H1 (cell line): Measurements from ENCODE around the gene DENND1A. TPM values are rescaled to one million over a fixed set of nuclear protein-coding genes. Genes with fewer than 3 reads are reported as not detected.

Experiments
- CTCF ChIA-PET: fragments of 300-600 bp; sonication (Branson Sonifier 250); formaldehyde crosslinking; loops from one replicate; lab custom pipeline; 2021; ENCODE audit not compliant: partially characterized antibody; lab: Charles Lee
- POLR2A ChIA-PET: fragments of 300-600 bp; sonication (Branson Sonifier 250); formaldehyde crosslinking; loops from one replicate; lab custom pipeline; 2021; ENCODE audit warnings: inconsistent platforms; ENCODE audit not compliant: partially characterized antibody; lab: Charles Lee
- DNase-seq, 2 experiments: peaks; one replicate each; pipeline versions ENCODE4 v3.0.0 to v3.0.0-alpha.2; 2010 to 2022; ENCODE audit warnings: low spot score in 2 of 2, low read depth in 1 of 2, mixed read lengths in 1 of 2
- FAIRE-seq: peaks from 2 replicates; lab custom pipeline; 2011; peaks lifted over from hg19 to GRCh38; lab: Jason Lieb, UNC
- H2AFZ ChIP-seq: 2 replicates; pipeline ENCODE4 v1.8.1; 2012; ENCODE audit warnings: low read length, inconsistent platforms
- H2AK5ac ChIP-seq: 2 replicates; pipeline ENCODE4 v1.6.1; 2013; ENCODE audit warnings: low read depth, low read length
- H2BK120ac ChIP-seq: replicated peaks from 2 replicates; pipeline ENCODE3; 2013; ENCODE audit warnings: low read depth, low read length, inconsistent platforms
- H2BK12ac ChIP-seq: 2 replicates; pipeline ENCODE4 v1.6.1; 2013; ENCODE audit warnings: low read depth, low read length
- H2BK15ac ChIP-seq: 2 replicates; pipeline ENCODE4 v1.6.1; 2013; ENCODE audit warnings: low read length
- H2BK20ac ChIP-seq: 2 replicates; pipeline ENCODE4 v1.6.1; 2013; ENCODE audit warnings: low read length
- H2BK5ac ChIP-seq: 2 replicates; pipeline ENCODE4 v1.6.1; 2013; ENCODE audit warnings: low read depth, low read length
- H3K14ac ChIP-seq: 2 replicates; pipeline ENCODE4 v1.6.1; 2013; ENCODE audit warnings: inconsistent platforms; ENCODE audit not compliant: insufficient read length
- H3K18ac ChIP-seq: 2 replicates; pipeline ENCODE4 v1.6.1; 2013; ENCODE audit warnings: low read length; ENCODE audit errors: extremely low read depth
- H3K23ac ChIP-seq: 2 replicates; pipeline ENCODE4 v1.6.1; 2013; ENCODE audit warnings: inconsistent platforms; ENCODE audit not compliant: insufficient read length
- H3K23me2 ChIP-seq: 2 replicates; pipeline ENCODE4 v1.6.1; 2013; ENCODE audit warnings: low read depth, low read length
- H3K27ac ChIP-seq: 2 replicates; pipeline ENCODE4 v1.6.1; 2011; ENCODE audit warnings: low read depth, low read length, inconsistent platforms
- H3K27me3 ChIP-seq, 4 experiments: replicated peaks in 1 of 4; 1 replicate in 1 of 4; 2 replicates in 3 of 4; pipeline versions ENCODE4 v1.6.1 to v1.8.1; 2011 to 2013; ENCODE audit warnings: low read length in 3 of 4, mild to moderate bottlenecking in 3 of 4, inconsistent platforms in 2 of 4, mixed read lengths in 2 of 4, moderate library complexity in 1 of 4; ENCODE audit not compliant: control insufficient read depth in 3 of 4, insufficient read depth in 3 of 4; ENCODE audit errors: extremely low read depth in 1 of 4
- H3K36me3 ChIP-seq, 4 experiments: 2 replicates each; pipeline versions ENCODE4 v1.6.1 to v1.8.1; 2011 to 2013; ENCODE audit warnings: mild to moderate bottlenecking in 4 of 4, low read length in 3 of 4, moderate library complexity in 2 of 4, control low read depth in 1 of 4, inconsistent platforms in 1 of 4; ENCODE audit not compliant: insufficient read depth in 4 of 4, control insufficient read depth in 2 of 4
- H3K4ac ChIP-seq: replicated peaks from 2 replicates; pipeline ENCODE3; 2013; ENCODE audit warnings: low read length, low read depth, mixed read lengths, inconsistent platforms; ENCODE audit not compliant: insufficient read length
- H3K4me1 ChIP-seq, 4 experiments: replicated peaks in 1 of 4; 1 replicate in 1 of 4; 2 replicates in 3 of 4; pipeline versions ENCODE4 v1.6.1 to v1.8.1; 2011 to 2013; ENCODE audit warnings: low read length in 3 of 4, inconsistent platforms in 2 of 4, mixed read lengths in 1 of 4; ENCODE audit not compliant: insufficient read depth in 4 of 4, control insufficient read depth in 3 of 4
- H3K4me2 ChIP-seq, 2 experiments: 2 replicates each; pipeline versions ENCODE4 v1.6.1 to v1.8.1; 2011 to 2013; ENCODE audit warnings: low read depth in 2 of 2, low read length in 2 of 2, control low read depth in 1 of 2, inconsistent platforms in 1 of 2, mild to moderate bottlenecking in 1 of 2; ENCODE audit not compliant: insufficient read depth in 1 of 2
- H3K4me3 ChIP-seq, 4 experiments: fragments of 200-600, 300-600 bp in 1 of 4; sonication (generic), shearing (Covaris generic), sonication (Bioruptor Twin) in 1 of 4; 2 replicates each; pipeline versions ENCODE4 v1.5.1 to v1.8.1; 2011 to 2016; ENCODE audit warnings: low read length in 4 of 4, low read depth in 3 of 4, control low read depth in 2 of 4, inconsistent platforms in 2 of 4, mild to moderate bottlenecking in 2 of 4, mixed read lengths in 1 of 4, moderate library complexity in 1 of 4; ENCODE audit not compliant: insufficient read depth in 2 of 4; ENCODE audit errors: extremely low read depth in 1 of 4
- H3K56ac ChIP-seq: replicated peaks from 2 replicates; pipeline ENCODE3; 2013; ENCODE audit warnings: low read depth, mild to moderate bottlenecking, mixed read lengths, low read length, inconsistent platforms; ENCODE audit not compliant: insufficient read length
- H3K79me1 ChIP-seq: 2 replicates; pipeline ENCODE4 v1.6.1; 2013; ENCODE audit warnings: low read depth, low read length, control low read depth
- H3K79me2 ChIP-seq, 2 experiments: 2 replicates each; pipeline versions ENCODE4 v1.6.1 to v1.8.1; 2012 to 2013; ENCODE audit warnings: low read length in 2 of 2, mild to moderate bottlenecking in 2 of 2, inconsistent platforms in 1 of 2; ENCODE audit not compliant: insufficient read depth in 2 of 2, control insufficient read depth in 1 of 2
- H3K9ac ChIP-seq, 4 experiments: replicated peaks in 1 of 4; 1 replicate in 1 of 4; 2 replicates in 3 of 4; pipeline versions ENCODE4 v1.6.1 to v1.8.1; 2011 to 2013; ENCODE audit warnings: low read depth in 3 of 4, low read length in 3 of 4, control low read depth in 2 of 4, mild to moderate bottlenecking in 2 of 4, moderate library complexity in 2 of 4, inconsistent platforms in 1 of 4; ENCODE audit errors: extremely low read depth in 1 of 4
- H3K9me3 ChIP-seq, 2 experiments: 2 replicates each; pipeline versions ENCODE4 v1.6.1 to v1.8.1; 2012 to 2013; ENCODE audit warnings: mild to moderate bottlenecking in 2 of 2, moderate library complexity in 2 of 2, control low read depth in 1 of 2, inconsistent platforms in 1 of 2, low read depth in 1 of 2, low read length in 1 of 2, mixed read lengths in 1 of 2; ENCODE audit not compliant: insufficient read depth in 2 of 2
- H4K20me1 ChIP-seq, 2 experiments: replicated peaks in 1 of 2; 2 replicates each; pipeline versions ENCODE3 to v1.8.1; 2011 to 2013; ENCODE audit warnings: inconsistent platforms in 2 of 2, low read length in 2 of 2, mild to moderate bottlenecking in 1 of 2; ENCODE audit not compliant: insufficient read depth in 2 of 2, control insufficient read depth in 1 of 2
- H4K5ac ChIP-seq: 2 replicates; pipeline ENCODE4 v1.6.1; 2013; ENCODE audit warnings: low read length, low read depth, mixed read lengths, inconsistent platforms; ENCODE audit not compliant: insufficient read length
- H4K8ac ChIP-seq: 2 replicates; pipeline ENCODE4 v1.8.0; 2013; ENCODE audit warnings: mild to moderate bottlenecking, moderate library complexity, low read length, inconsistent platforms; ENCODE audit not compliant: insufficient read depth; ENCODE audit errors: extremely low read depth
- H4K91ac ChIP-seq: replicated peaks from 2 replicates; pipeline ENCODE3; 2013; ENCODE audit warnings: low read length, mixed read lengths, inconsistent platforms; ENCODE audit not compliant: insufficient read length
- BACH1 ChIP-seq: IDR thresholded peaks from 2 replicates; pipeline ENCODE4 v1.6.1; 2012; ENCODE audit warnings: low read length, improper control_type of control experiment
- BCL11A ChIP-seq, 2 experiments: IDR thresholded peaks; one replicate each; pipeline ENCODE4 v1.6.1; 2011; ENCODE audit warnings: low read depth in 2 of 2, low read length in 2 of 2, mild to moderate bottlenecking in 2 of 2
- CEBPB ChIP-seq: IDR thresholded peaks from 2 replicates; pipeline ENCODE4 v1.6.1; 2012; ENCODE audit warnings: low read depth, low read length
- CREB1 ChIP-seq: IDR thresholded peaks from 2 replicates; pipeline ENCODE4 v1.6.1; 2012; ENCODE audit warnings: inconsistent platforms
- NANOG ChIP-seq: IDR thresholded peaks from 2 replicates; pipeline ENCODE4 v1.6.1; 2011; ENCODE audit warnings: low read length, low read depth, mild to moderate bottlenecking, inconsistent platforms; ENCODE audit not compliant: insufficient read depth, poor library complexity, severe bottlenecking
- SIN3A ChIP-seq, 2 experiments: IDR thresholded peaks in 1 of 2; conservative IDR thresholded peaks in 1 of 2; 2 replicates each; pipeline ENCODE4 v1.6.1; 2011 to 2012; ENCODE audit warnings: low read length in 2 of 2, improper control_type of control experiment in 1 of 2, low read depth in 1 of 2, mild to moderate bottlenecking in 1 of 2
- WGBS, 2 experiments: shearing (Covaris generic) in 1 of 2; methylation state at CpG; one replicate each; pipeline versions ENCODE4 v1.1.6 to v1.1.7; 2013 to 2015; ENCODE audit warnings: low lambda C conversion rate in 2 of 2, mixed read lengths in 2 of 2, inconsistent platforms in 1 of 2, low coverage in 1 of 2, missing lambda C conversion rate in 1 of 2; ENCODE audit not compliant: insufficient replicate concordance in 2 of 2, insufficient coverage in 1 of 2, insufficient read length in 1 of 2; ENCODE audit errors: extremely low coverage in 1 of 2, missing lambda C conversion rate in 1 of 2; 5-methylcytosine and 5-hydroxymethylcytosine counted together
- polyA plus RNA-seq, 7 experiments: library from polyadenylated mRNA; depleted of rRNA in 3 of 7; stranded (reverse) in 5 of 7; unstranded in 2 of 7; fragments of >200 nt in 5 of 7; fragments of 200-250 nt in 2 of 7; gene quantifications; 1 replicate in 5 of 7; 2 replicates in 1 of 7; 4 replicates in 1 of 7; pipeline versions ENCODE4 v1.2.1 to v1.2.3, GENCODE V29; 2011 to 2013; ENCODE audit warnings: missing spikeins in 2 of 7, mixed read lengths in 2 of 7
- total RNA-seq: library from RNA; stranded (reverse); fragmentation: NEBNext Ultra II Directional; extraction: Animal tissue kit (Norgen Biotek cat#: 25700); gene quantifications from 2 replicates; pipeline ENCODE4 v1.2.1, GENCODE V29; 2021

The DENND1A gene
- total and polyA plus RNA-seq, 2 of the 8 experiments (the other 6 are each of a cell fraction or from before 2014, with no cell fraction given): 24.1 to 26.4 TPM

GRCh38 chr9:123368536-123369153 is 561.3 kb downstream of the DENND1A start:
- no peak overlapping the region for H4K5ac ChIP-seq
- H2BK5ac ChIP-seq: no peak overlapping the region
- no peak for DNase-seq
- no peak overlapping the region for H3K56ac ChIP-seq
- no peak overlapping the region for H3K4me3 ChIP-seq
- no peak overlapping the region for H2BK15ac ChIP-seq
- H3K9ac ChIP-seq: no peak overlapping the region
- ChIA-PET POLR2A (interaction anchor here (0.9 to 2.1 kb wide), 2 partner anchors 8 to 14 kb away, joined by 3 to 6 read pairs; no protein-coding TSS in a partner anchor), CTCF (interaction anchor here (0.6 to 22.0 kb wide), 4 partner anchors 14 to 30 kb away, joined by 3 to 668 read pairs (median 23); partner anchors contain the start of gene CRB2)
- 83% methylated on average over 6 of the region's 6 CpGs; no CpG with 5 or more reads in 1 of the 2 experiments for WGBS, 2 experiments
- H3K4me2 ChIP-seq: no peak overlapping the region
- no peak overlapping the region for H4K8ac ChIP-seq
- H3K36me3 ChIP-seq: peaks cover 0 to 5% (median 2%) of the 10 kb centered on the region in 4 experiments; a peak in 1 of 8 replicates
- no peak overlapping the region for H3K23ac ChIP-seq
- H2BK20ac ChIP-seq: no peak overlapping the region
- no peak overlapping the region for H3K18ac ChIP-seq
- no peaks in the 10 kb centered on the region for H3K79me2 ChIP-seq
- H4K91ac ChIP-seq: no peak overlapping the region
- H3K4me1 ChIP-seq: peaks cover 0 to 26% (median 15%) of the 10 kb centered on the region in 4 experiments; a peak in 5 of 7 replicates
- TF ChIP-seq NANOG: no peak
- TF ChIP-seq SIN3A (conservative IDR thresholded peaks at IDR 0.05 in 1 of 2, IDR thresholded peaks at IDR 0.05 in 1 of 2; ENCODE audit: low read depth in 1 of 2, low read length in 2 of 2): no peak
- no peak for TF ChIP-seq CEBPB
- TF ChIP-seq CREB1: no peak
- no peak for TF ChIP-seq BACH1
- no peak for TF ChIP-seq BCL11A (IDR thresholded peaks at IDR 0.05; ENCODE audit: low read depth in 2 of 2, low read length in 2 of 2)
- H3K9me3 ChIP-seq: no peaks in the 10 kb centered on the region
- peaks cover 0 to 11% of the 10 kb centered on the region in 2 experiments for H4K20me1 ChIP-seq
- no peak overlapping the region for H2AFZ ChIP-seq
- no peak overlapping the region for H3K4ac ChIP-seq
- no peak for FAIRE-seq
- H2AK5ac ChIP-seq: no peak overlapping the region
- H3K27ac ChIP-seq: no peak overlapping the region
- H2BK12ac ChIP-seq: no peak overlapping the region
- H3K14ac ChIP-seq: no peak overlapping the region
- H3K27me3 ChIP-seq: peaks cover 0 to 22% (median 20%) of the 10 kb centered on the region in 4 experiments; a peak in 5 of 7 replicates
- no peaks in the 10 kb centered on the region for H3K79me1 ChIP-seq
- 0 out of 2 replicates have a peak, but pooled peaks cover under 1% of the 10 kb centered on the region for H3K23me2 ChIP-seq
- no peak overlapping the region for H2BK120ac ChIP-seq
